Skeletal muscle tissue (tissue), 4 donors: ENCODE measurements around the gene SPINK2. TPM values are rescaled to one million over a fixed set of nuclear protein-coding genes. Genes with fewer than 3 reads are reported as not detected.

Experiments used
- H3K27ac ChIP-seq: one replicate; pipeline ENCODE4 v1.7.0; 2013; ENCODE audit warnings: mild to moderate bottlenecking, low read depth, low read length, inconsistent platforms
- H3K27me3 ChIP-seq, 3 donors: one replicate each; pipeline ENCODE4 v1.7.0; 2013; ENCODE audit warnings: low read length in 3 of 3; ENCODE audit not compliant: control insufficient read depth in 3 of 3, insufficient read depth in 3 of 3
- H3K36me3 ChIP-seq, 3 donors: one replicate each; pipeline ENCODE4 v1.7.0; 2013; ENCODE audit warnings: low read length in 3 of 3; ENCODE audit not compliant: control insufficient read depth in 3 of 3, insufficient read depth in 3 of 3
- H3K4me1 ChIP-seq, 3 donors: one replicate each; pipeline ENCODE4 v1.7.0; 2013; ENCODE audit warnings: low read length in 3 of 3, mild to moderate bottlenecking in 3 of 3; ENCODE audit not compliant: control insufficient read depth in 3 of 3, insufficient read depth in 3 of 3
- H3K4me3 ChIP-seq, 3 donors: one replicate each; pipeline ENCODE4 v1.7.0; 2013; ENCODE audit warnings: low read length in 3 of 3
- H3K9ac ChIP-seq, 3 donors: one replicate each; pipeline ENCODE4 v1.7.0; 2013; ENCODE audit warnings: low read length in 3 of 3, mild to moderate bottlenecking in 3 of 3, moderate library complexity in 2 of 3, low read depth in 1 of 3
- H3K9me3 ChIP-seq, 3 donors: one replicate each; pipeline ENCODE4 v1.7.0; 2013; ENCODE audit warnings: low read length in 3 of 3; ENCODE audit not compliant: control insufficient read depth in 3 of 3
- total RNA-seq: library from RNA; depleted of rRNA; stranded (reverse); fragments of >200 nt; gene quantifications from one replicate; pipeline ENCODE4 v1.2.3, GENCODE V29; 2014
- donor health status: Osteomylitis.

The SPINK2 gene
- total RNA-seq, 1 donor from 2014 or later = not detected

DNA sequence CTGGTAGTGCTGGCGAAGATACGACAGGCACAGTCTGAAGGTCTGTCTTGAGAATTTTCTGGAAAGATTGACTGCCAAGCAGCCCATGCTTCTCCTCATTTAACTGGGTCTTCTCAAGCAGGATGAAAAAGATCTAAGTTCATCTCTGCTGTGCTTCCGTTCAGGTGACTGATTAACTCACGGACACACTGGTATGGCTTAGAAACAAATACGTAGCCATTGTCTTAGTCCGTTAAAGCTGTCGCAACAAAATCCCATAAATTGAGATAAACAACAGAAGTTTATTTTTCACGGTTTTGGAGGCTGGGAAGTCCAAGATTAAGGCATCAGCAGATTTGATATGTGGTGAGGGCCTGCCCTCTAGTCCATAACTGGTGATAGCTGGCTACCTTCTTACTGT lies 39.5 kb downstream of the SPINK2 start:
- Histone ChIP-seq H3K27ac (no peak overlapping the region), H3K4me3 (no peak overlapping the region), H3K36me3 (no peaks in the 10 kb centered on the region), H3K9ac (no peak overlapping the region), H3K9me3 (no peaks in the 10 kb centered on the region), H3K27me3 (no peaks in the 10 kb centered on the region), H3K4me1 (peaks cover 0 to 5% (median 2%) of the 10 kb centered on the region in 3 donors)

DNA sequence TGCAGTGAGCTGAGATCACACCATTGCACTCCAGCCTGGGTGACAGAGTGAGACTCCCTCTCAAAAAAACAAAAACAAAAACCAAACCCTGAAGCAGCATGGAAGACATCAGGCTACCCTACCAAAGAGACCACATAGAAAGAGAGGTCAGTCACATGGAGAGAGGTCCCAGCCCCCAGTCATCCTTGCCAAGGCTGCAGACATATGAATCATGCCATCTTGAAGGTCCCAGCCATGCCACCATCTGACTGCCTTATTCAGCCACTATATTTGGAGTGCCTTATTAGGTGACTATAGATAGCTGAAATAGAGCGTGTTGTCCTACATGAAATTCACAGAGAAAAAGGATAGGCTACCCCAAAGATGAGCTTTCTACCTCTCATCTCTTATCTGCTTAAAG lies 48.2 kb downstream of the SPINK2 start:
- Histone ChIP-seq H3K27ac (no peak overlapping the region), H3K9ac (no peak overlapping the region), H3K9me3 (no peaks in the 10 kb centered on the region), H3K36me3 (no peaks in the 10 kb centered on the region), H3K4me1 (no peaks in the 10 kb centered on the region), H3K4me3 (no peak overlapping the region), H3K27me3 (no peaks in the 10 kb centered on the region)

DNA sequence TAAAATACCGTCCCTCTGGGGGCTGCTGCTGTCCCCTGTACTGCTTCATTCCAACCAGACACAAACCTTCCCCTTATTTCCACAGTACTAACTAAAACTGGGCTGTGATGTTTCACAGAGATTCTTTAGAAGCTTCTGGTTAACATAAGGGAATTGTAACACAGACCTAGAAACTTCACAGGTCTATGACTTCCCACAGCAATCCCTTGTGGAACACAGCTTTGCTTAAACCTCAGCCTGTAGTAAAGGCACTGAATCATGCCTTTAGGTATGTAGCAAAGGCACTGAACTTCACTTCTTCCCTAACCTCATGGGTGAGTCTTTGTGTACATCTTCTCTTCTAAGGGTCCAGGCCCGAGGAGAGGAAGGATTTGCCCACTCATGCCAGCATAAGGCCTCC lies 49.4 kb downstream of the SPINK2 start:
- Histone ChIP-seq H3K27ac (no peak overlapping the region), H3K4me1 (no peaks in the 10 kb centered on the region), H3K4me3 (no peak overlapping the region), H3K27me3 (no peaks in the 10 kb centered on the region), H3K9ac (no peak overlapping the region), H3K36me3 (no peaks in the 10 kb centered on the region), H3K9me3 (no peaks in the 10 kb centered on the region)

DNA sequence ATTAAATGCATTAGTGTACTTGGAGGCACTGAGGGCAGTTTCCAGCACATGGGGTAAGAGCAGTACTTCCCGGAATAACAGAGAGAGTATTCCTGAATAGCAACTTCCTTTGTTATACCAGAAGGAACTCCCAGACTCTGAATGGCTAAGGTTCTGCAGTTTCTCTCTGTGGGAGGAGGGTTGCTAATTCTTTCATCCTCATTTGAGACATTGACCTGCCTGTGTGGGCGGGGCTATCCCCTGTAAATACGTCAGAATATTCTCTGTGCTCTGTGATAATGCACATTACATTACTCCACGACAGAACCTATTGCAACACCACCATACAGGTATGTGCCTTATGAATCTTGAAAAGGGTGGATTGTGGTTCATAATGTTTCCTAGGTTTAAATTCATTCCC lies 52.7 kb downstream of the SPINK2 start:
- Histone ChIP-seq H3K36me3 (no peaks in the 10 kb centered on the region), H3K4me1 (no peaks in the 10 kb centered on the region), H3K4me3 (no peak overlapping the region), H3K27me3 (no peaks in the 10 kb centered on the region), H3K9me3 (no peaks in the 10 kb centered on the region), H3K27ac (no peak overlapping the region), H3K9ac (no peak overlapping the region)

DNA sequence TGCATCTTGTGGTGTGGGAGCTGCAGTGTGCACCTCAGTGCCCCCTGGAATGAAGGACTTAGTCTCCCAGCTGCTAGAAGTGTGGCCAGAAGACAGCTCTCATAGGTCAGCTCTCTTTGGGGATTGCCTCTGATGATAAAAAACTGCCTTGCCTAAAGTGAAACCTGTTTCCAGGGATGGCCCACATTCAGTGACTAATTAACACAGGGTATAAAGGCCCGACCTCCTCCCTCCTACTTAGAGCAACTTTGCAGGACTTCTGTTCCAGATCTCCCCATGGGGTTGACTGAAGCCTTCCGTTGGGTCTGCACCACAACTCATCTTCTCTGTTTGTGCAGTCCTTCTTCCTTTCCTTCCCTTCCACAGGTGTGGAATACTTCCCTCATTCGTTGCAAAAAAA lies 53.2 kb downstream of the SPINK2 start:
- Histone ChIP-seq H3K9ac (no peak overlapping the region), H3K9me3 (no peaks in the 10 kb centered on the region), H3K27ac (no peak overlapping the region), H3K36me3 (no peaks in the 10 kb centered on the region), H3K27me3 (no peaks in the 10 kb centered on the region), H3K4me3 (no peak overlapping the region), H3K4me1 (no peaks in the 10 kb centered on the region)

DNA sequence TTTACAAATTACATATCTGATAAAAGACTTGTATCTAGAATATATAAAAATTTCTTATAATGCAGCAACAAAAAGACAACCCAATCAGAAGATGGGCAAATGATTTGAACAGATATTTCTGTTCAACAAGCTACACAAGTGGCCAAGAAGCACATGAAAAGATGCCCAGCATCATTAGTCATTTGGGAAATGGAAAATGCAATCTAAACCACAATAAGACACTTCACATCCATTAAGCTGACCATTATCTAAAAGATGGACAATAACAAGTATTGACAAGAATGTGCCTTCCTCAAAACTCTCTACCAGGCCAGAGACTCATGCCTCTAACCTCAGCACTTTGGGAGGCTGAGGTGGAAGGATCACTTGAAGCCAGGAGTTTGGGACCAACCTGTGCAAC lies 53.9 kb downstream of the SPINK2 start:
- H3K4me1 ChIP-seq = no peaks in the 10 kb centered on the region
- no peaks in the 10 kb centered on the region for H3K27me3 ChIP-seq
- H3K4me3 ChIP-seq = no peak overlapping the region
- H3K9me3 ChIP-seq = no peaks in the 10 kb centered on the region
- H3K27ac ChIP-seq = no peak overlapping the region
- no peak overlapping the region for H3K9ac ChIP-seq
- no peaks in the 10 kb centered on the region for H3K36me3 ChIP-seq

DNA sequence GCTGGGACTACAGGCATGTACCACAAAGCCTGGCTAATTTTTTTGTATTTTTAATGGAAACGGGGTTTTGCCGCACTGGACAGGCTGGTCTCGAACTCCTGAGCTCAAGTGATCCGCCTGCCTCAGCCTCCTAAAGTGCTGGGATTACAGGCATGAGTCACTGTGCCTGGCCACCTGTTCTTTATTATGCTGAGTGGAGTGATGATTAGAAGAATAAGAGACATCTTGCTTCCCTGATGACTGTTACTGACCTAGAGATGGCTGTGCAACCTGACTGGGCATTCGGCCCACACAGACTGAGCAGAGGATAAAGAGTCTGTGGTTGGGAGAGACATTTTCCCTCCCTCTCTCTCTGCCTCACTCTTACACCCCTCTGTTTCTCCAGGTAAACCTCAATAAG lies 56.7 kb downstream of the SPINK2 start:
- no peaks in the 10 kb centered on the region for H3K9me3 ChIP-seq
- no peaks in the 10 kb centered on the region for H3K36me3 ChIP-seq
- no peak overlapping the region for H3K9ac ChIP-seq
- no peaks in the 10 kb centered on the region for H3K4me1 ChIP-seq
- H3K27me3 ChIP-seq = no peaks in the 10 kb centered on the region
- no peak overlapping the region for H3K27ac ChIP-seq
- H3K4me3 ChIP-seq = no peak overlapping the region

DNA sequence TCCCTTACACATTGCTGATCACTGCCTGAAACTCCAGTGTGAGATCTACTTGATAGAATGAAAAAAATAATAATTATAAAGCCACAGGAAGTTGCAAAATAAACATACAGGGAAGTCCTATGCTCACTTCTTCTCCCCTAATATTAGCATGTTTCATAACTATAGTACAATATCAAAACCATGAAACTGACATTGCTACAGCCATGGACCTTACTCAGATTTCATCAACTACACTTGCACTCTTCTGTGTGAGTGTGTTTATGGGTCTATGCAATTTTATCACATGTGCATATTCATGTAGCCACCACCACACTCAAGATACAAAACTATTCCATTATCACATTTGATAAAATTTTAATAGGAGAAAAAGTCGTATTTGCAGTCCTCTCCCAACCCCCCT lies 57.3 kb downstream of the SPINK2 start:
- H3K27me3 ChIP-seq = no peaks in the 10 kb centered on the region
- no peak overlapping the region for H3K27ac ChIP-seq
- no peak overlapping the region for H3K4me3 ChIP-seq
- no peaks in the 10 kb centered on the region for H3K36me3 ChIP-seq
- H3K9ac ChIP-seq = no peak overlapping the region
- no peaks in the 10 kb centered on the region for H3K9me3 ChIP-seq
- H3K4me1 ChIP-seq = no peaks in the 10 kb centered on the region

DNA sequence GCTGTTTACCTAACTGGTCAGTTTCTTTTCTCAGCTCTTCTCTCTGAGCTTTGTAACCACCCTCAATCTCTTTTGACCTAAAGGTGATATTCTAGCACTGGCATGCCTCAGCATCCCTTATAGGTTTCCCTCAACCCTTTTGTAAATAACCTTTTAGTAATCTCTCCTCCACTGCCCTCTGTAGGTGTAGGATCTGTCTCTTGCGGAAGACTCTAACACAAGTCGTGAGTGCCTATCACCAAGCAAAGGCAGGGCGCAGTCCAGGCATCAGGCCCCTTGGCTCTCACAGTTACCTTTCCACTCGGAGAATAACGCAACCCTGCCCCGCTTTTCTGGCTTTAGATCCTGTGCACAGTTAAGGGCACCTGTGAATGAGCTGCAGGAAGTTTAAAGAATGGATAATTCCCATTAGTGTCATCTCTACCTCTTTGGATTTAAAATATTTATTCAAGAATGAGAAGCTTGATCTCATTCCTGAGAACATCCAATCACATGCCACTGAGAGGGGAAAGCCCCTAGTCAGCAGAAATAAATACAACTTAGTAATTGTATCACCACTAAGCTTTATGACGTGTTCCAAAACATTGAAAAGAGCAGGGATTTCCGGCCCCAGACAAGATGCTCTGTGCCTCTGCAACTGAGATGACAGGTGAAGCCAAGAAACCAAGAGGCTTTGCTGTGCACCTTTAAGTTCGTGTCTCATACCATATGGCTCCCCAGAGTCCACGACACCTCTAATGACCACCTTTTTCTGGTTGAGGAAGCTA lies 58.8 kb downstream of the SPINK2 start:
- no peaks in the 10 kb centered on the region for H3K4me1 ChIP-seq
- no peaks in the 10 kb centered on the region for H3K36me3 ChIP-seq
- H3K27me3 ChIP-seq = no peaks in the 10 kb centered on the region
- no peak overlapping the region for H3K4me3 ChIP-seq
- H3K27ac ChIP-seq = no peak overlapping the region
- H3K9ac ChIP-seq = no peak overlapping the region
- no peaks in the 10 kb centered on the region for H3K9me3 ChIP-seq

DNA sequence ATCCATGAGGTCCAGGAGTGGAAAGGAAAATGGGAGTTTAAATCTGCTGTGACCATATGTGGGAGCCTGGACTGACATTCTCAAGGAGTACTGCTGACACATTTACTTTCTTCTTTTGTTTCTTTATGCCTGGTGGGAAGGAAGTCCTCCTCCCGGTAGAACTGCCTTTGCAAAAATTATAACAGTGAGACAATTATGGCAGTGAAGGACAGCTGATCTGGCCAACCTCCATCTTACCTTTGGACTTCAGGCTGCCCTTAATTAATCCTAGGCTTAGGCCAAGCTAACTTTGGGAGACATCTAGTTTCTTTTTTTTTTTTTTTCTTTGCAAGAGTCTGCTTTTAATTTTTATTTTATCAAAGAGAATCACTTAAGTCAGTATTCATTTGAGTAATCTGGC lies 61.3 kb downstream of the SPINK2 start:
- Histone ChIP-seq H3K9me3 (no peaks in the 10 kb centered on the region), H3K4me1 (no peaks in the 10 kb centered on the region), H3K27ac (no peak overlapping the region), H3K9ac (no peak overlapping the region), H3K36me3 (no peaks in the 10 kb centered on the region), H3K4me3 (no peak overlapping the region), H3K27me3 (no peaks in the 10 kb centered on the region)
